HPDE6-E6E7 (cell line): Measurements from ENCODE around the gene SLC66A2.
"Not testable (repeated sequence)": the region's sequence is repeated elsewhere in the genome, so short reads cannot be mapped to it uniquely, and the experiment has no call there.

Source experiments
- DNase-seq: peaks from one replicate; pipeline ENCODE4 v3.0.0; 2011; ENCODE audit warnings: missing footprints; ENCODE audit errors: extremely low spot score

SLC66A2 gene

GRCh38 chr18:79881695-79882094 lies 69.8 kb downstream of the SLC66A2 start:
- no peak for DNase-seq

DNA sequence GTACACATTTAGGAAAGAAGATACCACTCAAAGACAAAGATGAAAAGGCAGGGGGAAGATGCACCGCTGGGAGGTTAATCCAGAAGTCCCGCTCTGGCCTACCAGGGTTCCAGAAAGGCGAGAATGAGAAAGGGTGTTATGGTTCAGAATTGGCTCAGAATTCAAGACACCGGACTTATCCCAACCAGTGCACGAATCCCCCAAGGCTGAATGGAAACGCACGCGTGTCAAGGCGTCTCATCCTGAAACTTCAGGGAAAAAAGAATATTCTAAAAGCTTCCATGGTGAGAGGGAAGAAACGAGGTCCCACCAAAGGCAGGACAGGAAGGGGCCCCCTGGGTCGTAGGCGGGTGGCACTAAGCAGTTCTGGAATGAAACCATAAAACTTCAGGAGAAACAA lies 71.9 kb downstream of the SLC66A2 start:
- no peak for DNase-seq

GRCh38 chr18:79878741-79879378 lies 72.6 kb downstream of the SLC66A2 start:
- no peak for DNase-seq

DNA sequence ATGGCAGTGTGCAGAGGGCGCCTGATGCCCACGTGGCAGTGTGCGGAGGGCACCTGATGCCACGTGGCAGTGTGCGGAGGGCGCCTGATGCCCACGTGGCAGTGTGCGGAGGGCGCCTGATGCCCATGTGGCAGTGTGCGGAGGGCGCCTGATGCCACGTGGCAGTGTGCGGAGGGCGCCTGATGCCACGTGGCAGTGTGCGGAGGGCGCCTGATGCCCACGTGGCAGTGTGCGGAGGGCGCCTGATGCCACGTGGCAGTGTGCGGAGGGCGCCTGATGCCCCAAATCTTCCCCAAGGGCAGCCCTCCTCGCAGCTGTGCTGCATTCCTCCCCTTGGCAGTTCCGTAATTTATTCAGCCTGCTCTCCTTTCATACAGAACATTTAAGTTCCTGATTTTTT lies 73.2 kb downstream of the SLC66A2 start:
- DNase-seq = not testable (repeated sequence)

- DNase-seq = no peak
Measured at GRCh38 chr18:79877163-79878091, 74.0 kb downstream of the SLC66A2 start.

DNA sequence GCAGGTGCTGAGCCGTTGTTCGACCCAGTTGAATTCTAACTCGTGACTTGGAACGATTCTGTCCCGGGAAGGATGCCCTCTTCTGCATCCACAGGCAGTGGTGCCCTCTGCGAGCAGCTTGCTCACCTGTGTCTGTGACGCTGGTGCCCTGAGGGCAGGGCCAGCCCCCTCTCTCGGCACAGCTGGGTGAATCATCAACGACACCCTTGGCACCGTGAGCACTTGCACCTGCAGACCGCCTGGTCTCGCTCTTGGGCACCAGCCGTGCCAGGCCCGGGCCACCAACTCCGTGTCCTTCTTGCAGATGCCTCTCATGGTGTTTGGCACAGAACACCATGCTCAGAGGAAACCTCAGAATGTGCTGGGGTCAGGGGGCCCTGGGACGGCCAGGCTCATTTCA lies 75.0 kb downstream of the SLC66A2 start:
- DNase-seq = no peak

DNA sequence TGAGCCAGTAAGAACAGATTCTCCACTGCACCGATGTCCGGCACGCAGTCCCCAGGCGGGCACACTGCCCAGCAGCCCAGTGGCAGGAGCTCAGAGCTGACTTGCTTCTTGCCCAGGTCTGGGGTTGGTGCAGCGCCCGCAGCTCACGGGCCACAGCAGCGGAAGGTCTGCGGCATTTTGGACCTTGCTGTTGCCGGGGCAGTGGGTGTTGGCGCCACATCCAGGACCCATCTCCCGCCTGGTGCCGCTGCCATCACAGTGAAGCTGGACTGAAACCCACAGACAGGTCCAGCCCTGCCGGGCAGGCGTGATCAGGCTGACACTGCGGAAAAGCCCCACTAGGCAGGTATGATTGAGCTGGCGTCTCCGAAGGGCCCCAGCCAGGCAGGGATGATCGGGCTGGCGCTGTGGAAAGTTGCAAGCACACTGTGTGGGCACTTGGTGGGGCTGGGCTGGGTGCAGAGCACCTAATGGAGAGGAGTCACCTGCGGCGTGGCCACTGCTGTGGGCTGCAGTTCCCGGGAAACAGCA lies 75.5 kb downstream of the SLC66A2 start:
- no peak for DNase-seq

GRCh38 chr18:79875531-79875919 lies 75.9 kb downstream of the SLC66A2 start:
- DNase-seq = no peak

GRCh38 chr18:79874553-79875530 lies 76.6 kb downstream of the SLC66A2 start:
- DNase-seq = no peak

DNA sequence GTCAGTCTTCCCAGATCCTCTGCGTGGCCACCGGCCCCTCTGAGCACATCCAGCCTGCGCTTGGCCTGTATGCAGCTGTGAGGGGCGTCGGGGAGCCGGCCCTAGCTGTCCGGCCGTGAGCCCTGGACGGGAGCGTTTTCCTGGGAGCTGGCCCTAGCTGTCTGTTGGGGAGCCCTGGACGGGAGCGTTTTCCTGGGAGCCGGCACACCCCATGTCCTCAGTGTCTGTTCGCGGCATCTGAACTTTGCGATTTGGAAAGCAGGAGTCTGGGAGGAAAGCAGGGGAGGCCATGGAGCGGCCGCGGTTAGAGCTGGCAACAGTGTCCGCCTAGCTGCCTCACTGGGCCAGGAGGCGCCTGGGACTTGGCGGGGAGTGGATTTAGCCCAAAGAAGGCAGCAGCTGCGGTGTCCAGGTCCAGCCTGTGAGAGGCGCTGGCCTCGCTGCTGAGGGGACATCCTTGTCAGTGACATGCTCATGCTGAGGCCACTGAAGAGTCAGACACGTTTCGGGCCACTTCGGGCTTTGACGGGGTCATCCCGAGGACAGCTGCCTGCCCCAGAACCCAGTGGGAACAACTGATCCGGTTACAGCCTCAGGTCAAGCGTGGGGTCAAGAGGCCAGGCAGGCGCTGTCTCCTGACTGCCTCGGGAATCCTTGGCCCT lies 77.9 kb downstream of the SLC66A2 start:
- no peak for DNase-seq

GRCh38 chr18:79872527-79873444 lies 78.7 kb downstream of the SLC66A2 start:
- no peak for DNase-seq

DNA sequence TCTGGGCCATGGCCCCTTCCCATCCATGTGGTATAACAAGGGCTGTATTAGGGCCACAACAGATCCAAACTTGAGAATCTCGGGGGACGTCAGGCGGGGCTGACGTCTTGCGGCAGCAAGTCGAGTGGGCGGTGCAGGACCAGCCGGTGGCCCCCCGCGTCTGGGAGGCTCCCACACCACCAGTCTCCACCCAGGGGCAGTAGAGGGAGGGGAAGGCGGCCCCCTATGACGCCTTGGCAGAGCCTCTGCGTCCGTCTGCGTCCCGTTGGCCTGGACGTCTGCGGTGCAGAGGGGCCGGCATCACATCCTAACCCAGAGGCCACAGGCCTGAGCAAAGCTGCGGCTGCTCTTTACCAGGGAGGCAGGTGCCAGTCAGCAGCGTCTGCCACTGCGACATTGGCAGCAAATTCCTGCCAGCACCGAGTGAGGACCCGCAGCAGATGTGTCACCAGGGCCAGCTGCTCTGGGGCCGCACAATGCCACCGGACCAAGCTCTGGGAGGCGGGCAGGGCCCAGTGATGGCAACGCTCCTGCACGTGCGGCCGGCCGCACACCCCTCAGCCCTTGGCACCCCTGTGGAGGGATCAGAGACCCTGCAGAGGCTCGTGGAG lies 79.9 kb downstream of the SLC66A2 start:
- no peak for DNase-seq

DNA sequence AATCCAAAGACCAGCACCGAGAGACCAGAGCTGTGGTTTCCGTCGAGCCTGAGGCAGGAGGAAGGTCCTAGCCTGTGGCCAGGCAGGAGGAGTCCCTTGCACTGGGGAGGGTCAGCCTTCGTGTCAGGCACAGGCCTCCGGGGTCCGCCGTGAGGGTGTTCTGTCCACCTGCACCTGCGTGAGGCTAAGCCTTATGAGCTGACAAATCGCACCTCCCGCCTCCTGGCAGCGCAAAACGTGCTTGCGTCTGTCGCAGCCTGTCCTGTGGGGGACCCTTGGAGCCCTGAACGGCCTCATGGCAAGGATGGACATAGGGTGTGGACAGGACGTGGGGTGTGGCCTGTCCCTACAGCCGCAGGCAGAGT lies 80.4 kb downstream of the SLC66A2 start:
- DNase-seq = no peak

GRCh38 chr18:79870301-79871025 lies 81.0 kb downstream of the SLC66A2 start:
- no peak for DNase-seq

DNA sequence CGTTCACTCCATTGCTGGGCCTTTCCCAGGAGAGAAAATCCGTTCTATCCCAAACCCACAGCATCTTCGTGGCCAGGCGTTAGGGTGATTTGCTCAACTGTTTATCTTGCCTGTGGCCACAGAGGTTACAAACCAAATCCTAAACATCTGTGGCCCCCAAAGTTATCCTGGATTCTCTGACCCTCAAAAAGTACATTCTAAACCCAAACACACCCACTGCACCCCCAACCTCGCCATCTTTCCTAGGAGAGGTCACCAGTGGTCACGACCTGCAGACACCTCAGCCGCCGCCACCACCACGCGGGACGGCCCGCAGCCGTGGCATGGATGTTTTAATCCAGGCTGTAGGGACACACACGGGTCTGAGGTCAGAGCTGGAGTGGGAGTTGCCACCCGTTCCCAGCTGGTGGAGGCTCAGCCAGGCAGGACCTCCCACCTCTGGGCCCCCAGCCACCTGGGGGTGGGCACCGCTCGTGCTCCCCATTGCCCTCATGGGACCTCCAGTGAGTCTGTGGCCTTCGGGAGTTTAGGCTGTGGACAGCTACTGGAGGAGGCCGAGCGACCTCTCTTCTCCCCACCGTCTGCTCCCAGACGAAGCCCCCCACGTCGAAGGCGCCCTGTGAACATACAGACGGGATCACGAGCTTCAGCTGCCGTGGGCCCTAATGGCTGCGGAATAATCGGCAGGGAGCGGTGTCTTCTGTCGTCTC lies 81.7 kb downstream of the SLC66A2 start:
- no peak for DNase-seq

- no peak for DNase-seq
Measured at GRCh38 chr18:79868811-79869541, 82.5 kb downstream of the SLC66A2 start.

DNA sequence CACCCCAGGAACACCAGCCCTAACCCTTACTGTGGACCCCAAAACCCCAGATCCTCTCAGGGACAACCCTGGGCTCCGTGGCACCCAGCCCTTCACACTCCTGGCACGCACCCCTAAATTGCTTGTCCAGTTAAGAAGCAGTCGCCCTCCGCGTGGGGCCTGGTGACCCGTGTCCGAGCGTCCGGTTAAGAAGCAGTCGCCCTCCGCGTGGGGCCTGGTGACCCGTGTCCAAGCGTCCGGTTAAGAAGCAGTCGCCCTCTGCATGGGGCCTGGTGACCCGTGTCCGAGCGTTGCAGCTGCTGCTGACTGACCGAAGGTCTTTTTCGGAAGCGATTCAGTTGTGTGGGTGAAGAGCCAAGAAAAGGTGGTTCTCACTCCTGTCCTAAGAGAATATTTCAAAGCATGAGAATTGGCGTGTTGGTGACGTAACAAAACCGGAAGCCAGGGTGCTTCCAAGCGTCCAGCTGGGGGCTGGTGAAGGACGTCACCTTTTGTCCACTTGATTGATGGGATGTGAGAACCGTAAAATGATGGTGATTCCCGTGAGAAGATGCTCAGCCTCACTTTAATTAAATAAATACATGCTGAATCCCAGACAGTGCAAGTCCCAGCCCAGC lies 83.2 kb downstream of the SLC66A2 start:
- DNase-seq = no peak
